GM12878 (cell line): ENCODE results near the gene MEP1B. TPM values are rescaled to one million over a fixed set of nuclear protein-coding genes. Genes with fewer than 3 reads are reported as not detected.
"Not testable (repeated sequence)": the region's sequence is repeated elsewhere in the genome, so short reads cannot be mapped to it uniquely, and the experiment has no call there.

Source experiments
- ATAC-seq: fragments of 200-7000 bp; cut with Tn5 transposase; 3 replicates; pipeline ENCODE4 v1.9.1; 2020; ENCODE audit warnings: mild to moderate bottlenecking, moderate library complexity
- BruUV-seq: library from RNA; stranded (reverse); fragments of 400-500 nt; replicated peaks from 2 replicates; lab custom pipeline; 2021; lab: Mats Ljungman, UMichigan
- CTCF ChIA-PET: fragments of 300-600 bp; sonication (Branson Sonifier 250); formaldehyde crosslinking; extraction: SDS; loops from one replicate; lab custom pipeline; 2021; ENCODE audit warnings: inconsistent platforms; lab: Yijun Ruan, JAX
- POLR2A ChIA-PET: fragments of 350-600 bp; formaldehyde crosslinking; extraction: SDS; loops from one replicate; lab custom pipeline; 2021; ENCODE audit warnings: inconsistent platforms; lab: Charles Lee
- RAD21 ChIA-PET: fragments of 300-600 bp; sonication (Branson Sonifier 250); formaldehyde crosslinking; loops from one replicate; lab custom pipeline; 2023; ENCODE audit warnings: antibody characterized with exemption; ENCODE audit not compliant: unreplicated experiment; lab: Charles Lee
- SMC1A ChIA-PET: fragments of 300-600 bp; sonication (Branson Sonifier 250); formaldehyde crosslinking; loops from one replicate; lab custom pipeline; 2023; ENCODE audit not compliant: unreplicated experiment, uncharacterized antibody; lab: Charles Lee
- DNase-seq: peaks from one replicate; pipeline ENCODE4 v3.0.0-alpha.2; 2011; ENCODE audit warnings: low read depth, low spot score
- FAIRE-seq: peaks from 3 replicates; lab custom pipeline; 2011; peaks lifted over from hg19 to GRCh38; lab: Jason Lieb, UNC
- H2AFZ ChIP-seq: 2 replicates; pipeline ENCODE4 v1.6.0; 2011; ENCODE audit warnings: low read depth, low read length, control low read depth; ENCODE audit not compliant: control insufficient read depth
- H3K27ac ChIP-seq: 2 replicates; pipeline ENCODE4 v1.5.1; 2011; ENCODE audit warnings: control low read depth; ENCODE audit not compliant: control insufficient read depth, insufficient read depth
- H3K27me3 ChIP-seq, 2 experiments: replicated peaks in 1 of 2; 2 replicates each; pipeline versions ENCODE4 v1.6.0 to v1.6.1; 2011; ENCODE audit warnings: low read length in 1 of 2; ENCODE audit not compliant: control insufficient read depth in 2 of 2, insufficient read depth in 2 of 2
- H3K36me3 ChIP-seq, 2 experiments: 2 replicates each; pipeline ENCODE4 v1.5.1; 2011; ENCODE audit warnings: low read length in 1 of 2; ENCODE audit not compliant: control insufficient read depth in 2 of 2, insufficient read depth in 2 of 2
- H3K4me1 ChIP-seq: 2 replicates; pipeline ENCODE4 v1.6.1; 2011; ENCODE audit warnings: mild to moderate bottlenecking, low read length, moderate library complexity, mixed read lengths; ENCODE audit not compliant: control insufficient read depth, insufficient read depth
- H3K4me2 ChIP-seq: 2 replicates; pipeline ENCODE4 v1.6.0; 2011; ENCODE audit warnings: control low read depth; ENCODE audit not compliant: control insufficient read depth, insufficient read depth
- H3K4me3 ChIP-seq: fragments of 200-600 bp; sonication (generic); 2 replicates; pipeline ENCODE4 v1.5.1; 2016
- H3K79me2 ChIP-seq: 2 replicates; pipeline ENCODE4 v1.6.0; 2011; ENCODE audit warnings: low read length; ENCODE audit not compliant: control insufficient read depth, insufficient read depth
- H3K9ac ChIP-seq: 2 replicates; pipeline ENCODE4 v1.8.0; 2011; ENCODE audit warnings: low read length, control low read depth, mixed read lengths; ENCODE audit not compliant: control insufficient read depth, insufficient read depth
- H3K9me3 ChIP-seq: replicated peaks from 3 replicates; pipeline ENCODE4 v1.5.1; 2011; ENCODE audit warnings: mild to moderate bottlenecking, low read length; ENCODE audit not compliant: control insufficient read depth, insufficient read depth
- H4K20me1 ChIP-seq: 2 replicates; pipeline ENCODE4 v1.6.0; 2011; ENCODE audit not compliant: control insufficient read depth, insufficient read depth
- CHD2 ChIP-seq: IDR thresholded peaks from 2 replicates; pipeline ENCODE4 v1.6.1; 2011; ENCODE audit warnings: low read depth, low read length, improper control_type of control experiment, borderline replicate concordance
- EGR1 ChIP-seq, 2 experiments: IDR thresholded peaks; 1 replicate in 1 of 2; 2 replicates in 1 of 2; pipeline ENCODE4 v1.6.1; 2011 to 2012; ENCODE audit warnings: low read depth in 2 of 2, low read length in 2 of 2, borderline replicate concordance in 1 of 2, mild to moderate bottlenecking in 1 of 2, moderate library complexity in 1 of 2
- FOXK2 ChIP-seq: fragments of 450-650 bp; IDR thresholded peaks from 2 replicates; pipeline ENCODE4 v1.6.1; 2017; ENCODE audit warnings: mild to moderate bottlenecking, moderate library complexity
- LARP7 ChIP-seq: fragments of 450-650 bp; IDR thresholded peaks from 2 replicates; pipeline ENCODE4 v1.6.1; 2017; ENCODE audit warnings: mild to moderate bottlenecking
- MTA3 ChIP-seq: IDR thresholded peaks from 2 replicates; pipeline ENCODE4 v1.6.1; 2012; ENCODE audit warnings: low read length, inconsistent platforms, borderline replicate concordance
- MXI1 ChIP-seq: fragments of 150-350 bp; IDR thresholded peaks from 2 replicates; pipeline ENCODE4 v1.6.1; 2011; ENCODE audit warnings: low read depth, mild to moderate bottlenecking, inconsistent platforms, low read length, improper control_type of control experiment
- NR2C2 ChIP-seq: IDR thresholded peaks from 2 replicates; pipeline ENCODE4 v1.6.1; 2011; ENCODE audit warnings: borderline replicate concordance, low read depth; ENCODE audit not compliant: control insufficient read depth, insufficient read length
- PML ChIP-seq: IDR thresholded peaks from 2 replicates; pipeline ENCODE4 v1.6.1; 2012; ENCODE audit warnings: low read length, inconsistent platforms
- TARDBP ChIP-seq: IDR thresholded peaks from 2 replicates; pipeline ENCODE4 v1.6.1; 2016; ENCODE audit warnings: borderline replicate concordance
- WGBS: methylation state at CpG from one replicate; pipeline ENCODE4 v1.1.6; 2016; ENCODE audit warnings: low lambda C conversion rate; ENCODE audit not compliant: insufficient replicate concordance, insufficient coverage; ENCODE audit errors: missing lambda C conversion rate; 5-methylcytosine and 5-hydroxymethylcytosine counted together
- in situ Hi-C: fragments of 300-500 bp; cut with MboI; formaldehyde crosslinking; loops from 9 replicates; pipeline ENCODE4 v1.14.3; 2018; ENCODE audit warnings: mixed read lengths
- intact Hi-C: fragments of 100-400 bp; cut with micrococcal nuclease; formaldehyde crosslinking; loops from one replicate; pipeline ENCODE4 v1.14.2; 2022; ENCODE audit not compliant: unreplicated experiment
- polyA plus RNA-seq, 11 experiments: library from polyadenylated mRNA; depleted of rRNA in 4 of 11; unstranded in 6 of 11; stranded (reverse) in 5 of 11; fragments of >200 nt; fragmentation: Nextera tagmentation in 4 of 11; fragmentation: Illumina TruSeq in 1 of 11; extraction: Ambion mirVana in 4 of 11; extraction: Trizol in 1 of 11; gene quantifications; 1 replicate in 1 of 11; 2 replicates in 10 of 11; pipeline versions ENCODE4 v1.2.1 to v1.2.3, GENCODE V29; 2011 to 2016; ENCODE audit warnings: inconsistent platforms in 2 of 11, missing spikeins in 2 of 11, low read depth in 1 of 11
- total RNA-seq, 4 experiments: library from RNA; depleted of rRNA in 3 of 4; stranded (reverse); fragments of >200 nt in 3 of 4; fragmentation: Illumina TruSeq in 1 of 4; extraction: Trizol in 1 of 4; gene quantifications; 2 replicates each; pipeline versions ENCODE4 v1.2.1 to v1.2.3, GENCODE V29; 2013 to 2021
- TF ChIP-seq, protein P1 (sequence below): fragments of 450-650 bp; IDR thresholded peaks from 2 replicates; pipeline ENCODE4 v1.6.1; 2017; ENCODE audit warnings: mild to moderate bottlenecking
- TF ChIP-seq, protein P2 (sequence below): fragments of 450-650 bp; IDR thresholded peaks from 2 replicates; pipeline ENCODE4 v1.6.1; 2017; ENCODE audit warnings: antibody characterized with exemption, mild to moderate bottlenecking, moderate library complexity

MEP1B gene
- total and polyA plus RNA-seq, 10 of the 15 experiments (the other 5 are each of a cell fraction or from before 2014, with no cell fraction given), result 0.04 to 0.05 TPM; not detected in 8

DNA sequence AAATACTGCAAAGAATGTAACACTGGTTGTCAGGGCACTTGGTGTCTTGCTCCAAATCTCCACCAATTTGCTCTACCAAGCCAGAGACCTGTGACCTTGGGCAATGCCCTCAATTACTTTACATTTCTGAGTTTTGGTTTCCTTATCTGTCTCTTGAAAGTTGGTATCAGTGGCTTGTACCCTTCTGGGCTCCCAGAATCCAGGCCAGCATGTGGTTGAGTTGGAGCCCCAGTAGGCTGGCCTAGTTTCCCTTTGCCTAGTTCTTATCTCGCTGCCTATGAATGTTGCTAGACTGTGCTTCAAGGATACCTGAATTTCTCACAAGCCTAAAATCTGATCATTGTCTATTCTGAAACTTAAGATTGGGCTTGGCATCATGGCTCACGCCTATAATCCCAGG lies 26.6 kb downstream of the MEP1B start (continued):
- TF ChIP-seq, protein P1, sequence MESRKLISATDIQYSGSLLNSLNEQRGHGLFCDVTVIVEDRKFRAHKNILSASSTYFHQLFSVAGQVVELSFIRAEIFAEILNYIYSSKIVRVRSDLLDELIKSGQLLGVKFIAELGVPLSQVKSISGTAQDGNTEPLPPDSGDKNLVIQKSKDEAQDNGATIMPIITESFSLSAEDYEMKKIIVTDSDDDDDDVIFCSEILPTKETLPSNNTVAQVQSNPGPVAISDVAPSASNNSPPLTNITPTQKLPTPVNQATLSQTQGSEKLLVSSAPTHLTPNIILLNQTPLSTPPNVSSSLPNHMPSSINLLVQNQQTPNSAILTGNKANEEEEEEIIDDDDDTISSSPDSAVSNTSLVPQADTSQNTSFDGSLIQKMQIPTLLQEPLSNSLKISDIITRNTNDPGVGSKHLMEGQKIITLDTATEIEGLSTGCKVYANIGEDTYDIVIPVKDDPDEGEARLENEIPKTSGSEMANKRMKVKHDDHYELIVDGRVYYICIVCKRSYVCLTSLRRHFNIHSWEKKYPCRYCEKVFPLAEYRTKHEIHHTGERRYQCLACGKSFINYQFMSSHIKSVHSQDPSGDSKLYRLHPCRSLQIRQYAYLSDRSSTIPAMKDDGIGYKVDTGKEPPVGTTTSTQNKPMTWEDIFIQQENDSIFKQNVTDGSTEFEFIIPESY, result no peak
- TF ChIP-seq MTA3 (no peak), NR2C2 (no peak), FOXK2 (no peak), LARP7 (no peak)
- TF ChIP-seq, protein P2, sequence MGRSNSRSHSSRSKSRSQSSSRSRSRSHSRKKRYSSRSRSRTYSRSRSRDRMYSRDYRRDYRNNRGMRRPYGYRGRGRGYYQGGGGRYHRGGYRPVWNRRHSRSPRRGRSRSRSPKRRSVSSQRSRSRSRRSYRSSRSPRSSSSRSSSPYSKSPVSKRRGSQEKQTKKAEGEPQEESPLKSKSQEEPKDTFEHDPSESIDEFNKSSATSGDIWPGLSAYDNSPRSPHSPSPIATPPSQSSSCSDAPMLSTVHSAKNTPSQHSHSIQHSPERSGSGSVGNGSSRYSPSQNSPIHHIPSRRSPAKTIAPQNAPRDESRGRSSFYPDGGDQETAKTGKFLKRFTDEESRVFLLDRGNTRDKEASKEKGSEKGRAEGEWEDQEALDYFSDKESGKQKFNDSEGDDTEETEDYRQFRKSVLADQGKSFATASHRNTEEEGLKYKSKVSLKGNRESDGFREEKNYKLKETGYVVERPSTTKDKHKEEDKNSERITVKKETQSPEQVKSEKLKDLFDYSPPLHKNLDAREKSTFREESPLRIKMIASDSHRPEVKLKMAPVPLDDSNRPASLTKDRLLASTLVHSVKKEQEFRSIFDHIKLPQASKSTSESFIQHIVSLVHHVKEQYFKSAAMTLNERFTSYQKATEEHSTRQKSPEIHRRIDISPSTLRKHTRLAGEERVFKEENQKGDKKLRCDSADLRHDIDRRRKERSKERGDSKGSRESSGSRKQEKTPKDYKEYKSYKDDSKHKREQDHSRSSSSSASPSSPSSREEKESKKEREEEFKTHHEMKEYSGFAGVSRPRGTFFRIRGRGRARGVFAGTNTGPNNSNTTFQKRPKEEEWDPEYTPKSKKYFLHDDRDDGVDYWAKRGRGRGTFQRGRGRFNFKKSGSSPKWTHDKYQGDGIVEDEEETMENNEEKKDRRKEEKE, result no peak

DNA sequence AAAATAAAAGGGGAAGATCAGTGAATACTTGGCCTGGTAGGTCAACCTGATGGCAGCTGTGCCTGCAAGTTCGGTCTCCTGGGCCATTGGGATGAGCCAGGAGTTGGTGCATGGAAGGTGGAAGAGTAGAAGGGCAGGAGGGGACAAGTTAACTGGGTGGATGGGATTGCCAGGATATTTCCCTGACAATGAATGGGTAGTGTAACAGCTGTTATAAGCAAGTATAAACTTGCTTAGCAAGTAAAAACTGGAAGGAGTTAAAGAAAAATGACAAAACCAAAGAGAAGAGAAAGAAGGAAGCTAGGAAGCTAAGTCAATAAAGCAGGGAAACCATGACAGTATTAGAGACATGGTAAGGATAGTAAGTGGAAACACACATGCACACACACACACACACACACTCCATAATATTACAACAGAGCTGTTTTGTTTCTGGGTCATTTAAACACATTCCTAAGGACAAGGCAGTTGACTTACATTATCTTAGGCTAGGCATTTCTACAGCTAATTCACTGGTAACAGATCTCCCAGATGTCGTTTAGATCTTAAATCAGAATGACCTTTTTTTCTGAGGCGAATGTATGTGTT lies 29.7 kb downstream of the MEP1B start:
- CTCF ChIA-PET, result interaction anchor here (0.7 to 1.6 kb wide), 3 partner anchors 10 to 62 kb away, joined by 3 to 6 read pairs (median 5); no protein-coding TSS in a partner anchor
- H3K4me1 ChIP-seq, result no peaks in the 10 kb centered on the region
- no peak overlapping the region for H3K4me2 ChIP-seq
- ATAC-seq, result no peak
- TF ChIP-seq PML, result no peak
- TF ChIP-seq MXI1, result no peak
- no peak for TF ChIP-seq FOXK2
- TF ChIP-seq CHD2, result no peak
- no peak for TF ChIP-seq TARDBP
- TF ChIP-seq EGR1 (IDR thresholded peaks at IDR 0.05; ENCODE audit: borderline replicate concordance in 1 of 2, low read depth in 2 of 2, low read length in 2 of 2), result no peak
- no peak for TF ChIP-seq LARP7
- TF ChIP-seq, all 136 proteins: peak for 0
- H3K27me3 ChIP-seq, result no peaks in the 10 kb centered on the region
- no peak for DNase-seq
- SMC1A ChIA-PET, result interaction anchor here (1.3 kb wide), 1 partner anchor 14 kb away, joined by 3 read pairs; no protein-coding TSS in a partner anchor
- no peak overlapping the region for H3K4me3 ChIP-seq
- no peak overlapping the region for H2AFZ ChIP-seq
- in situ Hi-C loops, result no loop called here
- 0% methylated on average over 3 of the region's 3 CpGs for WGBS
- RAD21 ChIA-PET, result no interaction called here
- intact Hi-C loops, result no loop called here
- no peak for FAIRE-seq
- POLR2A ChIA-PET, result no interaction called here
- H3K79me2 ChIP-seq, result no peaks in the 10 kb centered on the region
- H3K27ac ChIP-seq, result no peak overlapping the region
- no peaks in the 10 kb centered on the region for H4K20me1 ChIP-seq
- no peaks in the 10 kb centered on the region for H3K9me3 ChIP-seq
- H3K9ac ChIP-seq, result no peak overlapping the region
- no TSS peak for BruUV-seq
- no peaks in the 10 kb centered on the region for H3K36me3 ChIP-seq

DNA sequence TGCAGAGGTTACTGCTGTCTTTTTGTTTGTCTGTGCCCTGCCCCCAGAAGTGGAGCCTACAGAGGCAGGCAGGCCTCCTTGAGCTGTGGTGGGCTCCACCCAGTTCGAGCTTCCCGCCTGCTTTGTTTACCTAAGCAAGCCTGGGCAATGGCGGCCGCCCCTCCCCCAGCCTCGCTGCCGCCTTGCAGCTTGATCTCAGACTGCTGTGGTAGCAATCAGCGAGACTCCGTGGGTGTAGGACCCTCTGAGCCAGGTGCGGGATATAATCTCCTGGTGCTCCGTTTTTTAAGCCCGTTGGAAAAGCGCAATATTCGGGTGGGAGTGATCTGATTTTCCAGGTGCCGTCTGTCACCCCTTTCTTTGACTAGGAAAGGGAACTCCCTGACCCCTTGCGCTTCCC lies 43.5 kb downstream of the MEP1B start:
- RAD21 ChIA-PET, SMC1A ChIA-PET, H3K36me3 ChIP-seq, DNase-seq, H3K4me1 ChIP-seq, BruUV-seq, ATAC-seq, H3K27ac ChIP-seq, H3K4me2 ChIP-seq, H3K27me3 ChIP-seq, H4K20me1 ChIP-seq, H3K79me2 ChIP-seq, H3K9ac ChIP-seq, CTCF ChIA-PET, H2AFZ ChIP-seq, in situ Hi-C loops, H3K4me3 ChIP-seq, POLR2A ChIA-PET, H3K9me3 ChIP-seq, FAIRE-seq, intact Hi-C loops: not testable (repeated sequence)
- 37% methylated on average over 14 of the region's 15 CpGs for WGBS
